Calu3 (cell line): ENCODE data around the gene TSFM. TPM values are rescaled to one million over a fixed set of nuclear protein-coding genes. Genes with fewer than 3 reads are reported as not detected.

Experiments used
- BruUV-seq: library from RNA; stranded (reverse); fragments of 400-500 nt; replicated peaks from 2 replicates; lab custom pipeline; 2021; lab: Mats Ljungman, UMichigan
- CTCF ChIA-PET: fragments of 300-600 bp; sonication (Branson Sonifier 250); formaldehyde crosslinking; loops from one replicate; lab custom pipeline; 2022; ENCODE audit warnings: antibody characterized with exemption; lab: Charles Lee
- DNase-seq: peaks from one replicate; pipeline ENCODE4 v3.0.0; 2022
- H3K27ac Mint-ChIP-seq: one replicate; pipeline ENCODE4 v1.8.0; 2022; ENCODE audit warnings: mixed read lengths; ENCODE audit not compliant: unreplicated experiment
- H3K27me3 Mint-ChIP-seq: one replicate; pipeline ENCODE4 v1.8.0; 2022; ENCODE audit warnings: mixed read lengths; ENCODE audit not compliant: unreplicated experiment
- H3K36me3 Mint-ChIP-seq: one replicate; pipeline ENCODE4 v1.8.0; 2022; ENCODE audit warnings: mild to moderate bottlenecking, moderate library complexity, mixed read lengths; ENCODE audit not compliant: insufficient read depth, unreplicated experiment
- H3K4me1 Mint-ChIP-seq: one replicate; pipeline ENCODE4 v1.8.0; 2022; ENCODE audit warnings: mild to moderate bottlenecking, low read depth, mixed read lengths; ENCODE audit not compliant: unreplicated experiment
- H3K4me3 Mint-ChIP-seq: one replicate; pipeline ENCODE4 v1.8.0; 2022; ENCODE audit warnings: mild to moderate bottlenecking, low read depth, moderate library complexity, mixed read lengths; ENCODE audit not compliant: unreplicated experiment
- H3K9me3 Mint-ChIP-seq: one replicate; pipeline ENCODE4 v1.8.0; 2022; ENCODE audit warnings: low read depth, mixed read lengths; ENCODE audit not compliant: unreplicated experiment
- intact Hi-C: fragments of 100-400 bp; cut with micrococcal nuclease; formaldehyde crosslinking; loops from one replicate; pipeline ENCODE4 v1.10.0; 2022; ENCODE audit not compliant: unreplicated experiment
- total RNA-seq: library from RNA; stranded (reverse); gene quantifications from 2 replicates; pipeline ENCODE4 v1.2.3, GENCODE V29; 2022
- TF ChIP-seq, protein P1 (sequence below): fragments of 200-600 bp; IDR thresholded peaks from one replicate; pipeline ENCODE4 v1.8.0; 2022; ENCODE audit warnings: antibody characterized with exemption; ENCODE audit not compliant: unreplicated experiment

TSFM gene
- total RNA-seq, 1 experiment from 2014 or later: 47.1 TPM

DNA sequence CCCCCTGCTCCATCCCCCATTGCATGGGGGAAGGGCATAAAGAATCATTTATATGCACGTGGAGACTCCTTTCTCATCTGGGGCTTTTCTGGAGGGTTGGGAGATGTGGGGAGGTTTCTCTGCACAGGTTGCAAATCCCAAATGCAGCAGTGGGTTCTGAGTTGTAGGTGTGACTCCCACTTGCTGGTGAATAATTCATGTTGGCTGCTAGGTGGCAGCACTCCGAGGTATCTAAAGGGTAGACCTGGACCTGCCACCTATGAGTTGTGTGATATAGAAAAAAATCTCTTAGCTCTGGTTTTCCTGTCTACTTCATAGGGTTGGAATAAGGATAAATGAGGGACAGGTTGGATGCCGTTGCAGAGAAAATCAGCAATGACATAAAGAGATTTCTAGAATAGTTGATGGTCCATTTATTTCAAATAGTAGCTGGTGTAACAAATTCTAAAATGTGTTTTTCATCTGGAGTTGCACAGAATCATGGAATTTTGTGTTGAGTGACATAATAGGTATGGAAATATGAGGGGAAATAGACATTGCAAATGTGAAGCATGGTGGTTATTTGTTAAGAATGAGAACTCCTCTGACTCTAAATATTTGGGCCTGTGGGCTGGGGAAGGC lies 23.1 kb upstream of the TSFM start:
- no peaks in the 10 kb centered on the region for H3K9me3 Mint-ChIP-seq
- BruUV-seq: no TSS peak
- intact Hi-C loops: no loop called here
- no peak overlapping the region for H3K4me3 Mint-ChIP-seq
- CTCF ChIA-PET: interaction anchor here (0.5 to 0.9 kb wide), 4 partner anchors 13 to 416 kb away, joined by 3 to 4 read pairs (median 3); partner anchors contain the start of genes EEF1AKMT3 and METTL1
- H3K27ac Mint-ChIP-seq: no peak overlapping the region
- TF ChIP-seq, protein P1, sequence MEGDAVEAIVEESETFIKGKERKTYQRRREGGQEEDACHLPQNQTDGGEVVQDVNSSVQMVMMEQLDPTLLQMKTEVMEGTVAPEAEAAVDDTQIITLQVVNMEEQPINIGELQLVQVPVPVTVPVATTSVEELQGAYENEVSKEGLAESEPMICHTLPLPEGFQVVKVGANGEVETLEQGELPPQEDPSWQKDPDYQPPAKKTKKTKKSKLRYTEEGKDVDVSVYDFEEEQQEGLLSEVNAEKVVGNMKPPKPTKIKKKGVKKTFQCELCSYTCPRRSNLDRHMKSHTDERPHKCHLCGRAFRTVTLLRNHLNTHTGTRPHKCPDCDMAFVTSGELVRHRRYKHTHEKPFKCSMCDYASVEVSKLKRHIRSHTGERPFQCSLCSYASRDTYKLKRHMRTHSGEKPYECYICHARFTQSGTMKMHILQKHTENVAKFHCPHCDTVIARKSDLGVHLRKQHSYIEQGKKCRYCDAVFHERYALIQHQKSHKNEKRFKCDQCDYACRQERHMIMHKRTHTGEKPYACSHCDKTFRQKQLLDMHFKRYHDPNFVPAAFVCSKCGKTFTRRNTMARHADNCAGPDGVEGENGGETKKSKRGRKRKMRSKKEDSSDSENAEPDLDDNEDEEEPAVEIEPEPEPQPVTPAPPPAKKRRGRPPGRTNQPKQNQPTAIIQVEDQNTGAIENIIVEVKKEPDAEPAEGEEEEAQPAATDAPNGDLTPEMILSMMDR: peak; percentile 55
- peak; percentile 57 for DNase-seq
- peaks cover 14% of the 10 kb centered on the region for H3K4me1 Mint-ChIP-seq
- H3K27me3 Mint-ChIP-seq: peaks cover 18% of the 10 kb centered on the region
- H3K36me3 Mint-ChIP-seq: peaks cover 57% of the 10 kb centered on the region

DNA sequence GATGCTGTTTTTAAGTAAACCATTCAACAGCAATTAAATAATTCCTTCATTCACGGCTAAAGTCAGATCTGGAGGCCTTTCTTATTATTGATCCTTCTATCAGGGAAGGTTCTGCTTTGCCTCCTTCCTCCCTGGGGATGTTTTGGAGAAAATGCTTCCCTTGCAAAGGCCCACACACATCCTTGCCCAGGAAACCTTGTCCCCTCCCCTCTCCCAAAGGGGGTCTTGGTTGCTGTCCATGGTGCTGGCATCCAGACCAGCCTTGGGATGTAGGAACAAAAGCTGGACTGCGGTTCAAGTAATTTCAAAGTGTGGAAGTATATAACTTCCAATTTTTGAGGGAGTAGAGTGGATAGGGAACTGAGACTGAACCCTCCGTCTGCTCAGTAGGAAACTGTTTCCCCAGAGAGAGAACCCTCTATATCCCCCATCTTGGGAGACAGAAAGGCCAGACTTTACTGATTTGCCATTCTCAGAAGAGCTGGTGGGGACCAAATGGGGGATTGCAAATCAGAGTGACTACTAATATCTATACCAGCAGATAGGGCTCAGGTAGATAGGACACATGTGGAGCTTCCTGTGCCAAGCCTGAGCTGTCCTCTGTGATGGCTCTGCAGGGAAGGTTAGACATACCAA lies 22.1 kb upstream of the TSFM start:
- no peaks in the 10 kb centered on the region for H3K9me3 Mint-ChIP-seq
- intact Hi-C loops: no loop called here
- H3K27me3 Mint-ChIP-seq: peaks cover 28% of the 10 kb centered on the region
- no peak overlapping the region for H3K27ac Mint-ChIP-seq
- peaks cover 58% of the 10 kb centered on the region for H3K36me3 Mint-ChIP-seq
- CTCF ChIA-PET: interaction anchor here (0.6 to 0.9 kb wide), 2 partner anchors 12 to 18 kb away, joined by 3 read pairs; partner anchors contain the start of genes EEF1AKMT3 and METTL1
- DNase-seq: no peak
- no TSS peak for BruUV-seq
- peaks cover 22% of the 10 kb centered on the region for H3K4me1 Mint-ChIP-seq
- no peak overlapping the region for H3K4me3 Mint-ChIP-seq
- TF ChIP-seq, protein P1: no peak

DNA sequence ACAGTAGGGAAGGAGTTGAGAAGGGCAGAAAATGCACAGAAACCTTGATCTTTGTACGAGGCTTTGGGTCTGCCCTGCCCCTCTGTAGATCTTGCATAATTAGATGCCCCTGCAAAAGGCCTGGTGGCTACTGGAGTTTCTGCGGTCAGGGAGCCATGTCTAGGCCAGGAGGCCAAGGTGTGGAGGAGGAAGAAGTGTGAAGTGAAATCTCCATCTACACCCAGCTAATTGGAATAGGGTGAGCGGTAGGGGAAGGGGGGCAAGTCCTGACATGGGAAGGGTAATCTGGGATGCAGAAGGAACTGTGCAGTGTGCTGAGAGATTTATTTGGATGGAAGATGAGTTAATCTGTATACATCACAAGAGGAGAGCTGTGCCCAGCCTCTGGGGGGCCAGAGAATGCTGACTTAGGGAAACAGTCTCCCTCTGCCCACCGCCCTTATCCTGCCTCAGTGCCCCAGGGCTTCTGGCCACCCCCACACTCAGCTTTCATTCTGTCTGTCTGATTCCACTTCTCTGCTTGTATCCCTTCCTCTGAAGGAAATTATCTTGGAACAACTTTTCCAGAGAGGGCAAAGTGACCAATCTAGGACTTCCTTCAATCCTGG lies 21.1 kb upstream of the TSFM start:
- H3K4me1 Mint-ChIP-seq: peaks cover 22% of the 10 kb centered on the region
- DNase-seq: no peak
- CTCF ChIA-PET: interaction anchor here (0.9 kb wide), 1 partner anchor 751 kb away, joined by 4 read pairs; no protein-coding TSS in a partner anchor
- TF ChIP-seq, protein P1: no peak
- peaks cover 38% of the 10 kb centered on the region for H3K27me3 Mint-ChIP-seq
- no peak overlapping the region for H3K4me3 Mint-ChIP-seq
- intact Hi-C loops: no loop called here
- BruUV-seq: no TSS peak
- peaks cover 52% of the 10 kb centered on the region for H3K36me3 Mint-ChIP-seq
- no peaks in the 10 kb centered on the region for H3K9me3 Mint-ChIP-seq
- H3K27ac Mint-ChIP-seq: peak overlapping the region; percentile 24

DNA sequence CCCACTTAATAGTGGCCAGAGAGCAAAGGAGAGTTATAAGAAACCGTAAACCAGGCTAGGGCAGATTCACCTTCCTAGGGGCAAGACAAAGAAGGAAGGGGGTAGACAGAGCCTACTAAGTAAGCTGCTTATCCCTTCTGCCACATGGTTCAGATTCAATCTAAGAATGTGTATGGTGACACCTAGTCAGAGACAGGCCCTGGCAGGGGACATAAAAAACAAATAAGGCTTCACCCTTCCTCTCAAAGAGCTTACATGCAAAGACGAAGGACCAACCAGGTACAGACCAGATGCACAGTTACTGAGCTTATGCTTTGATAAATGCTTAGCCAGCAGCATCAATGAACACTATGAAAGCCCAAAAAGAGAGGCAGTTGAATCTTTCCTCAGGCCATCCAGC lies 20.1 kb upstream of the TSFM start:
- TF ChIP-seq, protein P1: no peak
- intact Hi-C loops: no loop called here
- no peak overlapping the region for H3K27ac Mint-ChIP-seq
- H3K9me3 Mint-ChIP-seq: no peaks in the 10 kb centered on the region
- peaks cover 22% of the 10 kb centered on the region for H3K4me1 Mint-ChIP-seq
- H3K27me3 Mint-ChIP-seq: peaks cover 45% of the 10 kb centered on the region
- no TSS peak for BruUV-seq
- CTCF ChIA-PET: no interaction called here
- H3K4me3 Mint-ChIP-seq: no peak overlapping the region
- peaks cover 51% of the 10 kb centered on the region for H3K36me3 Mint-ChIP-seq
- no peak for DNase-seq
